SK-N-SH (cell line): ENCODE measurements around the gene RAB6B. TPM values are rescaled to one million over a fixed set of nuclear protein-coding genes. Genes with fewer than 3 reads are reported as not detected.

Experiments
- CTCF ChIA-PET: fragments of 300-600, 350-600 bp; formaldehyde crosslinking; extraction: SDS; loops from one replicate; lab custom pipeline; 2021; lab: Yijun Ruan, JAX
- POLR2A ChIA-PET: fragments of 350-600 bp; sonication (Branson Sonifier 250); formaldehyde crosslinking; extraction: SDS; loops from one replicate; lab custom pipeline; 2020; ENCODE audit warnings: antibody characterized with exemption, inconsistent platforms; lab: Yijun Ruan, JAX
- DNase-seq: peaks from one replicate; pipeline ENCODE4 v3.0.0; 2012
- H2AFZ ChIP-seq: fragments of 200-600 bp; sonication (generic); 2 replicates; pipeline ENCODE4 v1.8.1; 2016; ENCODE audit warnings: antibody characterized with exemption, mild to moderate bottlenecking, low read depth
- H3F3A ChIP-seq: fragments of 200-600 bp; sonication (generic); replicated peaks from 2 replicates; pipeline ENCODE3; 2016; ENCODE audit warnings: antibody characterized with exemption, mild to moderate bottlenecking; ENCODE audit not compliant: insufficient read depth
- H3K27ac ChIP-seq, 2 experiments: fragments of 200-500 bp in 1 of 2; fragments of 200-600 bp in 1 of 2; sonication (Bioruptor generic) in 1 of 2; sonication (generic), shearing (Covaris generic) in 1 of 2; 2 replicates each; pipeline versions ENCODE4 v1.5.1 to v1.6.1; 2014 to 2016; ENCODE audit warnings: low read depth in 2 of 2, inconsistent platforms in 1 of 2, low read length in 1 of 2, mild to moderate bottlenecking in 1 of 2, mixed read lengths in 1 of 2
- H3K27me3 ChIP-seq: fragments of 200-600 bp; sonication (generic), shearing (Covaris generic); 2 replicates; pipeline ENCODE4 v1.6.1; 2016; ENCODE audit warnings: mixed run types; ENCODE audit not compliant: insufficient read depth
- H3K36me3 ChIP-seq, 2 experiments: fragments of 200-500 bp in 1 of 2; fragments of 200-600 bp in 1 of 2; sonication (Bioruptor generic) in 1 of 2; sonication (generic) in 1 of 2; replicated peaks in 1 of 2; 2 replicates each; pipeline versions ENCODE3 to v1.5.1; 2014 to 2016; ENCODE audit warnings: low read length in 1 of 2, mild to moderate bottlenecking in 1 of 2; ENCODE audit not compliant: insufficient read depth in 2 of 2, control insufficient read depth in 1 of 2
- H3K4me1 ChIP-seq, 2 experiments: fragments of 200-500 bp in 1 of 2; fragments of 200-600 bp in 1 of 2; sonication (Bioruptor generic) in 1 of 2; sonication (generic), shearing (Covaris generic) in 1 of 2; 2 replicates each; pipeline versions ENCODE4 v1.5.1 to v1.6.1; 2014 to 2016; ENCODE audit warnings: low read depth in 1 of 2, low read length in 1 of 2, mixed run types in 1 of 2; ENCODE audit not compliant: insufficient read depth in 2 of 2, control insufficient read depth in 1 of 2
- H3K4me2 ChIP-seq: fragments of 200-600 bp; sonication (generic), shearing (Covaris generic); 2 replicates; pipeline ENCODE4 v1.6.1; 2017; ENCODE audit warnings: mixed run types
- H3K4me3 ChIP-seq, 2 experiments: fragments of 200-500 bp in 1 of 2; fragments of 200-600 bp in 1 of 2; sonication (Bioruptor generic) in 1 of 2; sonication (generic), shearing (Covaris generic) in 1 of 2; 2 replicates each; pipeline versions ENCODE4 v1.5.1 to v1.8.1; 2014 to 2016; ENCODE audit warnings: low read depth in 2 of 2, inconsistent platforms in 1 of 2, low read length in 1 of 2, mild to moderate bottlenecking in 1 of 2, mixed read lengths in 1 of 2, moderate library complexity in 1 of 2
- H3K79me2 ChIP-seq: fragments of 200-600 bp; sonication (generic); 2 replicates; pipeline ENCODE4 v1.8.1; 2017; ENCODE audit warnings: mild to moderate bottlenecking; ENCODE audit not compliant: insufficient read depth
- H3K9ac ChIP-seq: fragments of 200-600 bp; sonication (generic); 2 replicates; pipeline ENCODE4 v1.6.1; 2017; ENCODE audit warnings: mixed run types
- H3K9me2 ChIP-seq: fragments of 200-600 bp; sonication (generic); 2 replicates; pipeline ENCODE4 v1.6.1; 2017; ENCODE audit warnings: mixed run types
- H3K9me3 ChIP-seq: fragments of 200-600 bp; sonication (generic); 2 replicates; pipeline ENCODE4 v1.6.1; 2017; ENCODE audit warnings: mixed run types, mild to moderate bottlenecking, moderate library complexity
- H4K20me1 ChIP-seq: fragments of 200-600 bp; sonication (generic); 2 replicates; pipeline ENCODE4 v1.6.1; 2017; ENCODE audit warnings: mild to moderate bottlenecking, mixed run types; ENCODE audit not compliant: insufficient read depth
- CTCF ChIP-seq: fragments of 200-600 bp; sonication (generic); IDR thresholded peaks from 2 replicates; pipeline ENCODE4 v1.6.1; 2017; ENCODE audit warnings: antibody characterized with exemption, mild to moderate bottlenecking, moderate library complexity
- ELF1 ChIP-seq: IDR thresholded peaks from 2 replicates; pipeline ENCODE4 v1.4.0; 2012
- EZH2phosphoT487 ChIP-seq: fragments of 200-600 bp; sonication (generic); IDR thresholded peaks from 2 replicates; pipeline ENCODE4 v1.6.1; 2017; ENCODE audit warnings: low read depth, mixed run types, mild to moderate bottlenecking, antibody characterized with exemption, moderate library complexity, borderline replicate concordance
- FOSL2 ChIP-seq: IDR thresholded peaks from 2 replicates; pipeline ENCODE4 v1.4.0; 2012; ENCODE audit warnings: low read depth, mild to moderate bottlenecking, moderate library complexity, borderline replicate concordance
- FOXM1 ChIP-seq: IDR thresholded peaks from 2 replicates; pipeline ENCODE4 v1.4.0; 2012; ENCODE audit warnings: low read depth, mild to moderate bottlenecking
- GABPA ChIP-seq: IDR thresholded peaks from 2 replicates; pipeline ENCODE4 v1.4.0; 2012; ENCODE audit warnings: low read depth, mild to moderate bottlenecking
- JUND ChIP-seq: IDR thresholded peaks from 2 replicates; pipeline ENCODE4 v1.4.0; 2012
- MAX ChIP-seq: IDR thresholded peaks from 2 replicates; pipeline ENCODE4 v1.4.0; 2012; ENCODE audit warnings: low read depth
- MEF2A ChIP-seq: IDR thresholded peaks from 2 replicates; pipeline ENCODE4 v1.4.0; 2012; ENCODE audit warnings: low read depth, borderline replicate concordance
- NFIC ChIP-seq: IDR thresholded peaks from 2 replicates; pipeline ENCODE4 v1.4.0; 2012; ENCODE audit warnings: borderline replicate concordance
- PBX3 ChIP-seq: IDR thresholded peaks from 2 replicates; pipeline ENCODE4; 2012
- RFX5 ChIP-seq: IDR thresholded peaks from 2 replicates; pipeline ENCODE4 v1.6.1; 2012; ENCODE audit warnings: mild to moderate bottlenecking, improper control_type of control experiment, low read length
- RXRA ChIP-seq: IDR thresholded peaks from 2 replicates; pipeline ENCODE4 v1.4.0; 2012; ENCODE audit warnings: low read depth, mild to moderate bottlenecking, borderline replicate concordance
- SIN3A ChIP-seq: IDR thresholded peaks from 2 replicates; pipeline ENCODE4 v1.6.1; 2012; ENCODE audit warnings: low read depth, mild to moderate bottlenecking, low read length, moderate library complexity, borderline replicate concordance
- SMC3 ChIP-seq: IDR thresholded peaks from 2 replicates; pipeline ENCODE4 v1.6.1; 2012; ENCODE audit warnings: low read depth, low read length, improper control_type of control experiment
- TAF1 ChIP-seq: IDR thresholded peaks from 2 replicates; pipeline ENCODE4 v1.6.1; 2012; ENCODE audit warnings: low read depth, mild to moderate bottlenecking, low read length, moderate library complexity, borderline replicate concordance
- TCF12 ChIP-seq: IDR thresholded peaks from 2 replicates; pipeline ENCODE4 v1.4.0; 2012
- TEAD4 ChIP-seq: IDR thresholded peaks from 2 replicates; pipeline ENCODE4 v1.4.0; 2012; ENCODE audit warnings: mild to moderate bottlenecking, borderline replicate concordance; ENCODE audit not compliant: insufficient read depth
- YY1 ChIP-seq: IDR thresholded peaks from 2 replicates; pipeline ENCODE4 v1.4.0; 2012; ENCODE audit warnings: low read depth, mild to moderate bottlenecking
- ZBTB33 ChIP-seq: IDR thresholded peaks from 2 replicates; pipeline ENCODE4 v1.4.0; 2012; ENCODE audit warnings: low read depth, borderline replicate concordance
- WGBS: methylation state at CpG from one replicate; pipeline ENCODE4 v1.1.6; 2017; ENCODE audit warnings: low lambda C conversion rate; 5-methylcytosine and 5-hydroxymethylcytosine counted together
- polyA plus RNA-seq, 3 experiments: library from polyadenylated mRNA; depleted of rRNA; stranded (reverse); fragments of >200 nt; gene quantifications; 2 replicates each; pipeline ENCODE4 v1.2.3, GENCODE V29; 2012

The RAB6B gene
- polyA plus RNA-seq, 1 of the 3 experiments (the other 2 are of a cell fraction) = 9.3 TPM

GRCh38 chr3:133874344-133874743 lies 21.3 kb downstream of the RAB6B start:
- DNase-seq = no peak
- Histone ChIP-seq H3K9me3 (no peaks in the 10 kb centered on the region), H3K27me3 (no peaks in the 10 kb centered on the region), H3K9ac (no peak overlapping the region), H3K4me2 (no peak overlapping the region), H4K20me1 (no peaks in the 10 kb centered on the region), H2AFZ (no peak overlapping the region)
- 30% methylated on average over 1 of the region's 1 CpG for WGBS
- POLR2A ChIA-PET = no interaction called here
- TF ChIP-seq MAX (no peak), SMC3 (no peak), FOXM1 (no peak), RFX5 (no peak), ELF1 (no peak), TEAD4 (no peak), TAF1 (no peak), YY1 (no peak), EZH2phosphoT487 (no peak), TCF12 (no peak), NFIC (no peak), FOSL2 (no peak), ZBTB33 (no peak)
- TF ChIP-seq, all 33 proteins: peak for 0
- Histone ChIP-seq H3K4me1 (peaks cover 0 to 5% of the 10 kb centered on the region in 2 experiments; a peak in 1 of 4 replicates), H3K79me2 (no peaks in the 10 kb centered on the region), H3F3A (no peaks in the 10 kb centered on the region), H3K9me2 (no peaks in the 10 kb centered on the region), H3K36me3 (no peaks in the 10 kb centered on the region), H3K27ac (no peak overlapping the region), H3K4me3 (no peak overlapping the region)
- CTCF ChIA-PET = no interaction called here

GRCh38 chr3:133872781-133873180 lies 22.9 kb downstream of the RAB6B start:
- peaks cover 0 to 10% of the 10 kb centered on the region in 2 experiments; a peak in 1 of 4 replicates for H3K4me1 ChIP-seq
- no peaks in the 10 kb centered on the region for H3K79me2 ChIP-seq
- ChIA-PET CTCF (interaction anchor here (0.9 to 1.0 kb wide), 2 partner anchors 53 to 59 kb away, joined by 3 read pairs; no protein-coding TSS in a partner anchor), POLR2A (no interaction called here)
- TF ChIP-seq SMC3 (no peak), NFIC (no peak), JUND (no peak), EZH2phosphoT487 (no peak), TEAD4 (no peak), GABPA (no peak), ZBTB33 (no peak), RXRA (no peak), PBX3 (no peak), SIN3A (no peak), FOSL2 (no peak), ELF1 (no peak), TAF1 (no peak), RFX5 (no peak), CTCF (no peak), MEF2A (no peak)
- 82% methylated on average over 7 of the region's 7 CpGs for WGBS
- no peak overlapping the region for H3K4me3 ChIP-seq
- H2AFZ ChIP-seq = no peak overlapping the region
- H3K27me3 ChIP-seq = no peaks in the 10 kb centered on the region
- no peaks in the 10 kb centered on the region for H3F3A ChIP-seq
- H3K4me2 ChIP-seq = no peak overlapping the region
- no peak overlapping the region for H3K9ac ChIP-seq
- H3K27ac ChIP-seq = no peak overlapping the region
- DNase-seq = no peak
- no peaks in the 10 kb centered on the region for H3K9me2 ChIP-seq
- no peaks in the 10 kb centered on the region for H3K36me3 ChIP-seq
- no peaks in the 10 kb centered on the region for H4K20me1 ChIP-seq
- H3K9me3 ChIP-seq = no peaks in the 10 kb centered on the region
